ENCODE data around the gene MCU.

DNA sequence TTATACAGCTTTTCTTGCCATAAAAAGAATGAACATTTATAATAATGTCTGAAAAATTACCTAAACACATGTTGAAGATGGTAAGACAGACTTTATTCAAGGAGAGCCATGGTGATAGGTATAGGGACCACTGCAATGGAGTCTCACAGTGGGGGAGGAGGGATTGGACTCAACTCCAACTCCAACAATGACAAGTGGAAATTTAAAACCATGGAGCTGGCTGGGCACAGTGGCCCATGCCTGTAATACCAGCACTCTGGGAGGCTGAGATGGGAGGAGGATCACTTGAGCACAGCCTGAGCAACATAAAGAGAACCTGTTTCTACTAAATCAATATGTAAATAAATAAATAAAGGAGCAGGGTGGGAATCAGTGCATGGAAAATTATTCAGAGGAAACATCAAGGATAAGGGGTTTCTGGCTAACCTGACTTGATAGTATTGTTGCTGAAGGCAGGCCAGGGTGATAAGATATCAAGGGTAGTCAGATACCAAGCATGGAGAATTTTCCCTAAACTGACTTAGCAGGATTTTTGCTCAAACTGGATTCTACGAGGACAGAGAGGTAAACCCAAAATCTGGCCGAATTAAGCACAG, 46.6 kb upstream of the MCU start:
- TF ChIP-seq, protein P1, sequence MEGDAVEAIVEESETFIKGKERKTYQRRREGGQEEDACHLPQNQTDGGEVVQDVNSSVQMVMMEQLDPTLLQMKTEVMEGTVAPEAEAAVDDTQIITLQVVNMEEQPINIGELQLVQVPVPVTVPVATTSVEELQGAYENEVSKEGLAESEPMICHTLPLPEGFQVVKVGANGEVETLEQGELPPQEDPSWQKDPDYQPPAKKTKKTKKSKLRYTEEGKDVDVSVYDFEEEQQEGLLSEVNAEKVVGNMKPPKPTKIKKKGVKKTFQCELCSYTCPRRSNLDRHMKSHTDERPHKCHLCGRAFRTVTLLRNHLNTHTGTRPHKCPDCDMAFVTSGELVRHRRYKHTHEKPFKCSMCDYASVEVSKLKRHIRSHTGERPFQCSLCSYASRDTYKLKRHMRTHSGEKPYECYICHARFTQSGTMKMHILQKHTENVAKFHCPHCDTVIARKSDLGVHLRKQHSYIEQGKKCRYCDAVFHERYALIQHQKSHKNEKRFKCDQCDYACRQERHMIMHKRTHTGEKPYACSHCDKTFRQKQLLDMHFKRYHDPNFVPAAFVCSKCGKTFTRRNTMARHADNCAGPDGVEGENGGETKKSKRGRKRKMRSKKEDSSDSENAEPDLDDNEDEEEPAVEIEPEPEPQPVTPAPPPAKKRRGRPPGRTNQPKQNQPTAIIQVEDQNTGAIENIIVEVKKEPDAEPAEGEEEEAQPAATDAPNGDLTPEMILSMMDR (IDR thresholded peaks at IDR 0.05), result no peak
- no peak for TF ChIP-seq POLR2A (IDR thresholded peaks at IDR 0.05)
